Measurements from ENCODE around the gene MDH1.

GRCh38 chr2:63580651-63581297, 8.0 kb upstream of the MDH1 start:
- TF ChIP-seq POLR2A (IDR thresholded peaks at IDR 0.05; ENCODE audit: low read depth) (no peak), POLR2AphosphoS5 (IDR thresholded peaks at IDR 0.05) (no peak)
- TF ChIP-seq, protein P1, sequence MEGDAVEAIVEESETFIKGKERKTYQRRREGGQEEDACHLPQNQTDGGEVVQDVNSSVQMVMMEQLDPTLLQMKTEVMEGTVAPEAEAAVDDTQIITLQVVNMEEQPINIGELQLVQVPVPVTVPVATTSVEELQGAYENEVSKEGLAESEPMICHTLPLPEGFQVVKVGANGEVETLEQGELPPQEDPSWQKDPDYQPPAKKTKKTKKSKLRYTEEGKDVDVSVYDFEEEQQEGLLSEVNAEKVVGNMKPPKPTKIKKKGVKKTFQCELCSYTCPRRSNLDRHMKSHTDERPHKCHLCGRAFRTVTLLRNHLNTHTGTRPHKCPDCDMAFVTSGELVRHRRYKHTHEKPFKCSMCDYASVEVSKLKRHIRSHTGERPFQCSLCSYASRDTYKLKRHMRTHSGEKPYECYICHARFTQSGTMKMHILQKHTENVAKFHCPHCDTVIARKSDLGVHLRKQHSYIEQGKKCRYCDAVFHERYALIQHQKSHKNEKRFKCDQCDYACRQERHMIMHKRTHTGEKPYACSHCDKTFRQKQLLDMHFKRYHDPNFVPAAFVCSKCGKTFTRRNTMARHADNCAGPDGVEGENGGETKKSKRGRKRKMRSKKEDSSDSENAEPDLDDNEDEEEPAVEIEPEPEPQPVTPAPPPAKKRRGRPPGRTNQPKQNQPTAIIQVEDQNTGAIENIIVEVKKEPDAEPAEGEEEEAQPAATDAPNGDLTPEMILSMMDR (IDR thresholded peaks at IDR 0.05), result no peak
